ENCODE data around the gene CHCHD2.
"Not testable (repeated sequence)": the region's sequence is repeated elsewhere in the genome, so short reads cannot be mapped to it uniquely, and the experiment has no call there.

CHCHD2 gene

GRCh38 chr7:56106108-56107073 lies at the start of gene CHCHD2:
TSS of gene CHCHD2 (minus strand) at chr7:56106476. CDS start at chr7:56106413, 63 bp downstream.
- DNase-seq = peak; percentile 59 to 98 (median 93)

GRCh38 chr7:56131062-56131461 lies 24.8 kb upstream of the CHCHD2 start:
- not testable (repeated sequence) for DNase-seq

- no peak for DNase-seq
Measured at GRCh38 chr7:56127241-56127975, 21.1 kb upstream of the CHCHD2 start.

- DNase-seq = no peak
Measured at GRCh38 chr7:56125831-56126230, 19.6 kb upstream of the CHCHD2 start.

- DNase-seq = no peak
Measured at GRCh38 chr7:56124981-56125380, 18.7 kb upstream of the CHCHD2 start.

- no peak for DNase-seq
Measured at GRCh38 chr7:56121440-56121839, 15.2 kb upstream of the CHCHD2 start.

GRCh38 chr7:56115852-56116538 lies 9.7 kb upstream of the CHCHD2 start, which contains the start of gene NUPR2:
TSS of gene NUPR2 (minus strand) at chr7:56116417. CDS start at chr7:56116314, 103 bp downstream.
- DNase-seq = peak in 2 of 51 donors; percentile 8 to 11

- DNase-seq = not testable (repeated sequence)
Measured at GRCh38 chr7:56112244-56112643, 6.0 kb upstream of the CHCHD2 start.

- DNase-seq = no peak
Measured at GRCh38 chr7:56110611-56111010, 4.3 kb upstream of the CHCHD2 start.

GRCh38 chr7:56107954-56108258 lies 1.6 kb upstream of the CHCHD2 start:
- DNase-seq = no peak

GRCh38 chr7:56105508-56105907 lies 768 bp downstream of the CHCHD2 start:
- no peak for DNase-seq

GRCh38 chr7:56104138-56104537 lies 2.1 kb downstream of the CHCHD2 start:
- not testable (repeated sequence) for DNase-seq

- DNase-seq = no peak
Measured at GRCh38 chr7:56099653-56100052, 6.6 kb downstream of the CHCHD2 start.

GRCh38 chr7:56098187-56099008 lies 7.9 kb downstream of the CHCHD2 start:
- DNase-seq = not testable (repeated sequence)

GRCh38 chr7:56097700-56098099 lies 8.6 kb downstream of the CHCHD2 start:
- DNase-seq = no peak

GRCh38 chr7:56092789-56093531 lies 13.3 kb downstream of the CHCHD2 start, which contains the start of gene PHKG1:
TSS of gene PHKG1 (minus strand) at chr7:56092952. CDS start at chr7:56088941, 4,011 bp downstream.
- peak in 50 of 51 donors; percentile 11 to 88 (median 70) for DNase-seq

- DNase-seq = not testable (repeated sequence)
Measured at GRCh38 chr7:56092388-56092787, 13.9 kb downstream of the CHCHD2 start.

GRCh38 chr7:56091591-56091990 lies 14.7 kb downstream of the CHCHD2 start:
- DNase-seq = peak in 43 of 51 donors; percentile 9 to 88 (median 60)

GRCh38 chr7:56087445-56087844 lies 18.8 kb downstream of the CHCHD2 start:
- DNase-seq = no peak

- no peak for DNase-seq
Measured at GRCh38 chr7:56086761-56087160, 19.5 kb downstream of the CHCHD2 start.
